ENCODE measurements around the gene CDK14. TPM values are rescaled to one million over a fixed set of nuclear protein-coding genes. Genes with fewer than 3 reads are reported as not detected.
"Not testable (repeated sequence)": the region's sequence is repeated elsewhere in the genome, so short reads cannot be mapped to it uniquely, and the experiment has no call there.

Gene CDK14
- total and polyA plus RNA-seq, 2 of the 8 experiments (the other 6 are each of a cell fraction or from before 2014, with no cell fraction given): 5.5 to 47.3 TPM

- no peak for TF ChIP-seq SP2 (IDR thresholded peaks at IDR 0.05; ENCODE audit: low read length)
These were observed 160.2 kb downstream of the CDK14 start (continued) for GRCh38 chr7:90756366-90756765.

GRCh38 chr7:90757565-90757950, 161.4 kb downstream of the CDK14 start:
- not testable (repeated sequence) for H2BK5ac ChIP-seq (ENCODE audit: low read depth, low read length); H3K27ac ChIP-seq (ENCODE audit: low read depth, low read length); H4K20me1 ChIP-seq (replicated peaks in 1 of 2; ENCODE audit: control insufficient read depth in 1 of 2, insufficient read depth in 2 of 2, low read length in 2 of 2); H3K4me1 ChIP-seq (replicated peaks in 1 of 4; ENCODE audit: control insufficient read depth in 3 of 4, insufficient read depth in 4 of 4, low read length in 3 of 4); H4K5ac ChIP-seq (ENCODE audit: insufficient read length, low read depth, low read length); H3K36me3 ChIP-seq (ENCODE audit: control insufficient read depth in 2 of 4, insufficient read depth in 4 of 4, low read length in 3 of 4); H3K18ac ChIP-seq (ENCODE audit: extremely low read depth, low read length); DNase-seq (ENCODE audit: low read depth in 1 of 2, low spot score in 2 of 2); H2BK120ac ChIP-seq (replicated peaks; ENCODE audit: low read depth, low read length); H3K56ac ChIP-seq (replicated peaks; ENCODE audit: insufficient read length, low read depth, low read length); H2AK5ac ChIP-seq (ENCODE audit: low read depth, low read length); H3K4me3 ChIP-seq (ENCODE audit: extremely low read depth in 1 of 4, insufficient read depth in 2 of 4, low read depth in 3 of 4, low read length in 4 of 4); H3K79me1 ChIP-seq (ENCODE audit: low read depth, low read length); H4K91ac ChIP-seq (replicated peaks; ENCODE audit: insufficient read length, low read length); H2BK20ac ChIP-seq (ENCODE audit: low read length); H2AFZ ChIP-seq (ENCODE audit: low read length); H3K27me3 ChIP-seq (replicated peaks in 1 of 4; ENCODE audit: control insufficient read depth in 3 of 4, extremely low read depth in 1 of 4, insufficient read depth in 3 of 4, low read length in 3 of 4); H3K23me2 ChIP-seq (ENCODE audit: low read depth, low read length); H2BK12ac ChIP-seq (ENCODE audit: low read depth, low read length); H3K9me3 ChIP-seq (ENCODE audit: insufficient read depth in 2 of 2, low read depth in 1 of 2, low read length in 1 of 2); H3K23ac ChIP-seq (ENCODE audit: insufficient read length); H3K79me2 ChIP-seq (ENCODE audit: control insufficient read depth in 1 of 2, insufficient read depth in 2 of 2, low read length in 2 of 2); H4K8ac ChIP-seq (ENCODE audit: extremely low read depth, insufficient read depth, low read length); H3K4me2 ChIP-seq (ENCODE audit: insufficient read depth in 1 of 2, low read depth in 2 of 2, low read length in 2 of 2); FAIRE-seq; H3K4ac ChIP-seq (replicated peaks; ENCODE audit: insufficient read length, low read depth, low read length); H2BK15ac ChIP-seq (ENCODE audit: low read length); H3K9ac ChIP-seq (replicated peaks in 1 of 4; ENCODE audit: extremely low read depth in 1 of 4, low read depth in 3 of 4, low read length in 3 of 4); H3K14ac ChIP-seq (ENCODE audit: insufficient read length)
- ChIA-PET POLR2A (ENCODE audit: partially characterized antibody) (interaction anchor here (1.4 kb wide), 1 partner anchor 9 kb away, joined by 3 read pairs; no protein-coding TSS in a partner anchor), CTCF (ENCODE audit: partially characterized antibody) (interaction anchor here (0.8 to 4.9 kb wide), 2 partner anchors 8 to 48 kb away, joined by 3 to 24 read pairs; no protein-coding TSS in a partner anchor)
- WGBS, 2 experiments (ENCODE audit: extremely low coverage in 1 of 2, insufficient coverage in 1 of 2, insufficient read length in 1 of 2, insufficient replicate concordance in 2 of 2, low coverage in 1 of 2, low lambda C conversion rate in 2 of 2, missing lambda C conversion rate in 1 of 2): 97% methylated on average over 9 of the region's 9 CpGs; no CpG with 5 or more reads in 1 of the 2 experiments
